ENCODE results near the gene MYH7B.

Gene MYH7B

GRCh38 chr20:34945315-34946077 is 10.2 kb upstream of the MYH7B start:
- DNase-seq: no peak

- no peak for DNase-seq
Observed at GRCh38 chr20:34946661-34947060, 9.0 kb upstream of the MYH7B start.

- no peak for DNase-seq
Observed at GRCh38 chr20:34947336-34947735, 8.3 kb upstream of the MYH7B start.

GRCh38 chr20:34948030-34948429 is 7.6 kb upstream of the MYH7B start:
- DNase-seq: no peak

- no peak for DNase-seq
Observed at GRCh38 chr20:34949120-34949519, 6.5 kb upstream of the MYH7B start.

- DNase-seq: no peak
Observed at GRCh38 chr20:34951252-34951651, 4.4 kb upstream of the MYH7B start.

GRCh38 chr20:34951652-34952051 is 4.0 kb upstream of the MYH7B start:
- DNase-seq: no peak

GRCh38 chr20:34952671-34953070 is 3.0 kb upstream of the MYH7B start:
- no peak for DNase-seq

GRCh38 chr20:34953960-34954359 is 1.7 kb upstream of the MYH7B start:
- no peak for DNase-seq

GRCh38 chr20:34954904-34955230 is 801 bp upstream of the MYH7B start:
- no peak for DNase-seq

GRCh38 chr20:34956041-34956458 is 382 bp downstream of the MYH7B start:
- DNase-seq: no peak

GRCh38 chr20:34956751-34957472 is 1.2 kb downstream of the MYH7B start:
- DNase-seq: no peak

- DNase-seq: no peak
Observed at GRCh38 chr20:34964486-34964885, 8.8 kb downstream of the MYH7B start.

- no peak for DNase-seq
Observed at GRCh38 chr20:34965051-34965450, 9.4 kb downstream of the MYH7B start.

- no peak for DNase-seq
Observed at GRCh38 chr20:34967421-34967820, 11.8 kb downstream of the MYH7B start.

GRCh38 chr20:34968042-34968775 is 12.5 kb downstream of the MYH7B start:
- DNase-seq: no peak

GRCh38 chr20:34970193-34970840 is 14.6 kb downstream of the MYH7B start:
- DNase-seq: no peak

GRCh38 chr20:34970846-34971560 is 15.3 kb downstream of the MYH7B start:
- DNase-seq: no peak

- DNase-seq: no peak
Observed at GRCh38 chr20:34971561-34972235, 16.0 kb downstream of the MYH7B start.

- no peak for DNase-seq
Observed at GRCh38 chr20:34974246-34974645, 18.6 kb downstream of the MYH7B start.

- DNase-seq: no peak
Observed at GRCh38 chr20:34976286-34976685, 20.6 kb downstream of the MYH7B start.

Data from stimulated activated CD4-positive, alpha-beta T cell treated with anti-CD3 and anti-CD28 coated beads, Interleukin-1b, Interleukin-23, amount 100 ng/mL, for 48 hours (primary cell).